ENCODE measurements around the gene RSBN1L. TPM values are rescaled to one million over a fixed set of nuclear protein-coding genes. Genes with fewer than 3 reads are reported as not detected.

Gene RSBN1L
- total RNA-seq, 1 donor, result 21.4 TPM

DNA sequence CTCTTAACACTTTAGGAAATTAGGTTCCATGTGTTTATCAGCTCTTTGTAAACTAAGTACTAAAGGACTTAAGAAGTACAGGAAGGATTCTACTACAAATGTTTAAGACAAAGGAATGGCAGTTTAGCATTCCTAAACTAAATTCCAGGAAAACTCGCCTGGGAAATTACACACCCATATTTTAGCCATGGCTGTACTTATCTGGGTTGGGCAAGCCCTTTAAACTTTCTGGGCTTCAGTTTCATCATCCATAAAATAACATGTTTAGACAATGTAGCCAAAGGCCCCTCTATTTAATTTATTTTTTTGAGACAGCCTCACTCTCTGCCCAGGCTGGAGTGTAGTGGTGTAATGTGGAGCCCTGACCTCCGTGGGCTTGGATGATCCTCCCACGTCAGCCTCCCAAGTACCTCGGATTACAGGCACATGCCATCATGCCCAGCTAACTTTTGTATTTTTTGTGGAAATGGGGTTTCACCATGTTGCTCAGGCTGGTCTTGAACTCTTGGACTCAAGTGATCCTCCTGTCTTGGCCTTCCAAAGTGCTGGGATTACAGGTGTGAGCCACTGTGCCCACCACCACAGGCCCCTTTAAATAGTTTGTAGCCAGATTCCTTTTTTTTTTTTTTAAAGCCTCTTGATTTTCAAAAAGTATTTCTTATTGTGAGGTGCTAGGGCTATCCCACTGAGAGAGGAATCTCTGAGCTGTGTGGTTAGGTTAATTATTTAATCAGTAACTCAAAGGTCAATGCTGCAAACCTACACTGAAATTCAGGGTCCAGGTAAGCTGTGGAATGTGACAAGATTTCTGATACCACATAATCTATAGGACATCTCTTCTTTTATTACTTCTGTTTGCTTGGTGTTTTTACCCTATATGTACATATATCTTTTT lies 69.9 kb downstream of the RSBN1L start:
- TF ChIP-seq, protein P1, sequence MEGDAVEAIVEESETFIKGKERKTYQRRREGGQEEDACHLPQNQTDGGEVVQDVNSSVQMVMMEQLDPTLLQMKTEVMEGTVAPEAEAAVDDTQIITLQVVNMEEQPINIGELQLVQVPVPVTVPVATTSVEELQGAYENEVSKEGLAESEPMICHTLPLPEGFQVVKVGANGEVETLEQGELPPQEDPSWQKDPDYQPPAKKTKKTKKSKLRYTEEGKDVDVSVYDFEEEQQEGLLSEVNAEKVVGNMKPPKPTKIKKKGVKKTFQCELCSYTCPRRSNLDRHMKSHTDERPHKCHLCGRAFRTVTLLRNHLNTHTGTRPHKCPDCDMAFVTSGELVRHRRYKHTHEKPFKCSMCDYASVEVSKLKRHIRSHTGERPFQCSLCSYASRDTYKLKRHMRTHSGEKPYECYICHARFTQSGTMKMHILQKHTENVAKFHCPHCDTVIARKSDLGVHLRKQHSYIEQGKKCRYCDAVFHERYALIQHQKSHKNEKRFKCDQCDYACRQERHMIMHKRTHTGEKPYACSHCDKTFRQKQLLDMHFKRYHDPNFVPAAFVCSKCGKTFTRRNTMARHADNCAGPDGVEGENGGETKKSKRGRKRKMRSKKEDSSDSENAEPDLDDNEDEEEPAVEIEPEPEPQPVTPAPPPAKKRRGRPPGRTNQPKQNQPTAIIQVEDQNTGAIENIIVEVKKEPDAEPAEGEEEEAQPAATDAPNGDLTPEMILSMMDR (IDR thresholded peaks at IDR 0.05; ENCODE audit: extremely low read depth, low read depth, low read length), result no peak
- Histone ChIP-seq H3K79me2 (ENCODE audit: insufficient read depth, low read length) (peaks cover 16% of the 10 kb centered on the region), H3K27ac (ENCODE audit: low read depth, low read length) (peak overlapping the region; percentile 50), H3K9me3 (ENCODE audit: low read depth, low read length) (no peaks in the 10 kb centered on the region), H3K4me1 (ENCODE audit: insufficient read depth, low read length) (peaks cover 6% of the 10 kb centered on the region), H3K4me3 (ENCODE audit: insufficient read depth, low read length) (no peak overlapping the region), H2AFZ (ENCODE audit: low read length) (peak overlapping the region; percentile 37), H3K27me3 (ENCODE audit: insufficient read depth, low read length) (no peaks in the 10 kb centered on the region), H3K4me2 (ENCODE audit: insufficient read depth, low read length) (no peak overlapping the region), H3K36me3 (ENCODE audit: insufficient read depth, low read length) (peaks cover 3% of the 10 kb centered on the region), H4K20me1 (ENCODE audit: insufficient read depth, low read length) (no peaks in the 10 kb centered on the region)
- peak; percentile 49 for DNase-seq (ENCODE audit: insufficient read length, low spot score, missing footprints)

DNA sequence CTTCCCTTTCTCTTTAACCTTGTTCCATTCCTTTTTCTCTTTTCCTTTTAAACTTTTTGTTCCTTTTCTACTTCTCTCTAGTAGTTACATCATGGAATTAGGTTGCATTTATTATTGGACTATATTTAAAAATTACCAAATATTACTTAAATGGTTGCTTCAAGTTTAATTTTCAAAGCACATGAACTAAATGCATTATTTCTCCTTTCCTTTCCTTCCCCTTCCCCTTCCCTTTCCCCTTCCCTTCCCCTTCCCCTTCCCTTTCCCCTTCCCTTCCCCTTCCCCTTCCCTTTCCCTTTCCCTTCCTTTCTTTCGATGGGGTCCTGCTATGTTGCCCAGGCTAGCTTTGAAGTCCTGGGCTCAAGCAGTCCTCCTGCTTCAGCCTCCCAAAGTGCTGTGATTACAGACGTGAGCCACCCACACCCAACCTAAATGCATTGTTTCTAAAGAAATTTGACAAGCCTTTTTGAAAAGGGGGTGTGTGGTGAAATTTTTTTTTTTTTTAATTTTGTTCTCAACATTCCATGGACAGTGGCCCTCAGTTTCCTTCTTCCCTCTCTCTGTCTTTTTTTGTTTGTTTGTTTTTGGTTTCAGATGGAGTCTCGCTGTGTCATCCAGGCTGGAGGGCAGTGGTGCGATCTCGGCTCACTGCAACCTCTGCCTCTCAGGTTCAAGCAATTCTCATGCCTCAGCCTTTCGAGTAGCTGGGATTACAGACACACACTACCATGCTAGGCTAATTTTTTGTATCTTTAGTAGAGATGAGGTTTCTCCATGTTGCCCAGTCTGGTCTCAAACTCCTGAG lies 70.7 kb downstream of the RSBN1L start:
- no peak overlapping the region for H3K4me2 ChIP-seq (ENCODE audit: insufficient read depth, low read length)
- H3K4me3 ChIP-seq (ENCODE audit: insufficient read depth, low read length), result no peak overlapping the region
- H3K4me1 ChIP-seq (ENCODE audit: insufficient read depth, low read length), result peaks cover 6% of the 10 kb centered on the region
- H3K27me3 ChIP-seq (ENCODE audit: insufficient read depth, low read length), result no peaks in the 10 kb centered on the region
- H3K79me2 ChIP-seq (ENCODE audit: insufficient read depth, low read length), result peaks cover 13% of the 10 kb centered on the region
- H3K27ac ChIP-seq (ENCODE audit: low read depth, low read length), result no peak overlapping the region
- DNase-seq (ENCODE audit: insufficient read length, low spot score, missing footprints), result no peak
- H3K36me3 ChIP-seq (ENCODE audit: insufficient read depth, low read length), result peaks cover 3% of the 10 kb centered on the region
- no peaks in the 10 kb centered on the region for H4K20me1 ChIP-seq (ENCODE audit: insufficient read depth, low read length)
- TF ChIP-seq, protein P1 (IDR thresholded peaks at IDR 0.05; ENCODE audit: extremely low read depth, low read depth, low read length), result no peak
- no peak overlapping the region for H2AFZ ChIP-seq (ENCODE audit: low read length)
- no peaks in the 10 kb centered on the region for H3K9me3 ChIP-seq (ENCODE audit: low read depth, low read length)

GRCh38 chr7:77770316-77770715 lies 74.1 kb downstream of the RSBN1L start:
- TF ChIP-seq, protein P1 (IDR thresholded peaks at IDR 0.05; ENCODE audit: extremely low read depth, low read depth, low read length), result no peak
- H2AFZ ChIP-seq (ENCODE audit: low read length), result no peak overlapping the region
- H3K9me3 ChIP-seq (ENCODE audit: low read depth, low read length), result no peaks in the 10 kb centered on the region
- H3K4me1 ChIP-seq (ENCODE audit: insufficient read depth, low read length), result peaks cover 6% of the 10 kb centered on the region
- H4K20me1 ChIP-seq (ENCODE audit: insufficient read depth, low read length), result no peaks in the 10 kb centered on the region
- H3K36me3 ChIP-seq (ENCODE audit: insufficient read depth, low read length), result peaks cover 14% of the 10 kb centered on the region
- no peaks in the 10 kb centered on the region for H3K79me2 ChIP-seq (ENCODE audit: insufficient read depth, low read length)
- H3K4me3 ChIP-seq (ENCODE audit: insufficient read depth, low read length), result no peak overlapping the region
- no peak overlapping the region for H3K27ac ChIP-seq (ENCODE audit: low read depth, low read length)
- DNase-seq (ENCODE audit: insufficient read length, low spot score, missing footprints), result no peak
- no peaks in the 10 kb centered on the region for H3K27me3 ChIP-seq (ENCODE audit: insufficient read depth, low read length)
- H3K4me2 ChIP-seq (ENCODE audit: insufficient read depth, low read length), result no peak overlapping the region

DNA sequence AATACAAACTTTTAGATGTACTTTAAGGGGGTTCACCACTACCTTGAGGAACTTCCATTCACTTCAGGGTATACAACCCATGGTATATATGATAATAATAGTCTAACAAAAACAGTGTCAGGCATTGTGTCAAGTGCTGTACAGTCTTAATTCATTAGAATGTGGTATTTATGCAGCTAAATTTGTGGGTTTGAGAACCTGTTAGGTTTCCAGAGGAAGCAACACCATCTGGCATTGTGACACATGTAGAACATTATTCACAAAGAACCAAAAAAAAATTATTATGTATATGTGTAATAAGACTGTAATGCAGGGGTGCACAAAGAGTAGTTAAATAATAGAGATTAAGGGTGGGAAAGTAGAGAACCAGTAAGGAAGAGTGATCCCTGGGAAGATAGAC lies 75.6 kb downstream of the RSBN1L start:
- TF ChIP-seq, protein P1 (IDR thresholded peaks at IDR 0.05; ENCODE audit: extremely low read depth, low read depth, low read length), result no peak
- H3K9me3 ChIP-seq (ENCODE audit: low read depth, low read length), result no peaks in the 10 kb centered on the region
- DNase-seq (ENCODE audit: insufficient read length, low spot score, missing footprints), result no peak
- no peaks in the 10 kb centered on the region for H3K27me3 ChIP-seq (ENCODE audit: insufficient read depth, low read length)
- H2AFZ ChIP-seq (ENCODE audit: low read length), result no peak overlapping the region
- peaks cover 23% of the 10 kb centered on the region for H3K36me3 ChIP-seq (ENCODE audit: insufficient read depth, low read length)
- H3K4me3 ChIP-seq (ENCODE audit: insufficient read depth, low read length), result no peak overlapping the region
- H3K4me2 ChIP-seq (ENCODE audit: insufficient read depth, low read length), result no peak overlapping the region
- H3K27ac ChIP-seq (ENCODE audit: low read depth, low read length), result no peak overlapping the region
- no peaks in the 10 kb centered on the region for H4K20me1 ChIP-seq (ENCODE audit: insufficient read depth, low read length)
- no peaks in the 10 kb centered on the region for H3K79me2 ChIP-seq (ENCODE audit: insufficient read depth, low read length)
- no peaks in the 10 kb centered on the region for H3K4me1 ChIP-seq (ENCODE audit: insufficient read depth, low read length)
